ENCODE results near the gene NRTN.
"Not testable (repeated sequence)": the region's sequence is repeated elsewhere in the genome, so short reads cannot be mapped to it uniquely, and the experiment has no call there.

NRTN gene

GRCh38 chr19:5804516-5805461 is at the start of gene NRTN:
TSS of gene NRTN (plus strand) at chr19:5805067. CDS start at chr19:5824166, 19,099 bp downstream.
- DNase-seq (ENCODE audit: low read depth in 2 of 2): no peak

GRCh38 chr19:5762608-5763217 is 42.2 kb upstream of the NRTN start:
- DNase-seq (ENCODE audit: low read depth in 2 of 2): no peak

GRCh38 chr19:5765220-5765619 is 39.6 kb upstream of the NRTN start:
- DNase-seq (ENCODE audit: low read depth in 2 of 2): no peak

- DNase-seq (ENCODE audit: low read depth in 2 of 2): no peak
Measured at GRCh38 chr19:5767949-5768348, 36.9 kb upstream of the NRTN start.

- DNase-seq (ENCODE audit: low read depth in 2 of 2): no peak
Measured at GRCh38 chr19:5772416-5772815, 32.5 kb upstream of the NRTN start.

GRCh38 chr19:5773276-5773675 is 31.6 kb upstream of the NRTN start:
- no peak for DNase-seq (ENCODE audit: low read depth in 2 of 2)

GRCh38 chr19:5774921-5775320 is 29.9 kb upstream of the NRTN start:
- DNase-seq (ENCODE audit: low read depth in 2 of 2): no peak

- DNase-seq (ENCODE audit: low read depth in 2 of 2): peak; percentile 69 to 74
Measured at GRCh38 chr19:5775668-5776309, 29.1 kb upstream of the NRTN start.

GRCh38 chr19:5778402-5778801 is 26.5 kb upstream of the NRTN start:
- DNase-seq (ENCODE audit: low read depth in 2 of 2): no peak

GRCh38 chr19:5780916-5781315 is 24.0 kb upstream of the NRTN start:
- DNase-seq (ENCODE audit: low read depth in 2 of 2): not testable (repeated sequence)

GRCh38 chr19:5782322-5782721 is 22.5 kb upstream of the NRTN start:
- no peak for DNase-seq (ENCODE audit: low read depth in 2 of 2)

GRCh38 chr19:5782945-5783919 is 21.6 kb upstream of the NRTN start:
- no peak for DNase-seq (ENCODE audit: low read depth in 2 of 2)

GRCh38 chr19:5784581-5785147 is 20.2 kb upstream of the NRTN start, which contains the start of gene PRR22:
TSS of gene PRR22 (minus strand) at chr19:5784746. CDS start at chr19:5784660, 86 bp downstream.
- no peak for DNase-seq (ENCODE audit: low read depth in 2 of 2)

- no peak for DNase-seq (ENCODE audit: low read depth in 2 of 2)
Measured at GRCh38 chr19:5785423-5785822, 19.4 kb upstream of the NRTN start.

- DNase-seq (ENCODE audit: low read depth in 2 of 2): no peak
Measured at GRCh38 chr19:5786593-5787408, 18.1 kb upstream of the NRTN start.

GRCh38 chr19:5787409-5788182 is 17.3 kb upstream of the NRTN start:
- no peak for DNase-seq (ENCODE audit: low read depth in 2 of 2)

GRCh38 chr19:5788422-5788821 is 16.4 kb upstream of the NRTN start:
- DNase-seq (ENCODE audit: low read depth in 2 of 2): no peak

GRCh38 chr19:5789351-5789761 is 15.5 kb upstream of the NRTN start:
- no peak for DNase-seq (ENCODE audit: low read depth in 2 of 2)

GRCh38 chr19:5789886-5790558 is 14.8 kb upstream of the NRTN start:
- DNase-seq (ENCODE audit: low read depth in 2 of 2): no peak

Data from fibroblast of skin of left quadriceps (primary cell).